RWPE1 (cell line): ENCODE data around the gene ZRANB2.

Experiments used
- CTCF ChIA-PET: fragments of 350-600 bp; sonication (Branson Sonifier 250); formaldehyde crosslinking; extraction: SDS; loops from one replicate; lab custom pipeline; 2021; lab: Yijun Ruan, JAX
- POLR2A ChIA-PET: fragments of 400-600 bp; formaldehyde crosslinking; extraction: SDS; loops from one replicate; lab custom pipeline; 2020; ENCODE audit warnings: antibody characterized with exemption; ENCODE audit not compliant: low non-redundant PET; lab: Yijun Ruan, JAX
- DNase-seq: peaks from one replicate; pipeline ENCODE4 v3.0.0; 2012; ENCODE audit warnings: low spot score
- H3K27ac ChIP-seq: fragments of 450-650 bp; 2 replicates; pipeline ENCODE4 v1.5.1; 2017
- CTCF ChIP-seq: fragments of 450-650 bp; conservative IDR thresholded peaks from 2 replicates; pipeline ENCODE4 v1.5.1; 2017; ENCODE audit warnings: low read depth, mild to moderate bottlenecking

ZRANB2 gene

GRCh38 chr1:71044833-71045232 is 36.0 kb downstream of the ZRANB2 start:
- CTCF ChIA-PET = no interaction called here
- TF ChIP-seq CTCF = no peak
- POLR2A ChIA-PET = no interaction called here
- no peak overlapping the region for H3K27ac ChIP-seq
- DNase-seq = no peak

- POLR2A ChIA-PET = no interaction called here
- no peak for TF ChIP-seq CTCF
- CTCF ChIA-PET = interaction anchor here (0.6 kb wide), 1 partner anchor 29 kb away, joined by 3 read pairs; no protein-coding TSS in a partner anchor
- DNase-seq = no peak
- H3K27ac ChIP-seq = no peak overlapping the region
Measured at GRCh38 chr1:71043065-71043464, 37.8 kb downstream of the ZRANB2 start.

GRCh38 chr1:71041806-71042205 is 39.0 kb downstream of the ZRANB2 start:
- no peak overlapping the region for H3K27ac ChIP-seq
- DNase-seq = no peak
- TF ChIP-seq CTCF = no peak
- POLR2A ChIA-PET = no interaction called here
- CTCF ChIA-PET = no interaction called here

GRCh38 chr1:71039661-71040262 is 41.1 kb downstream of the ZRANB2 start:
- ChIA-PET POLR2A (no interaction called here), CTCF (no interaction called here)
- no peak overlapping the region for H3K27ac ChIP-seq
- no peak for DNase-seq
- no peak for TF ChIP-seq CTCF

GRCh38 chr1:71038942-71039341 is 41.9 kb downstream of the ZRANB2 start:
- H3K27ac ChIP-seq = no peak overlapping the region
- no peak for TF ChIP-seq CTCF
- no peak for DNase-seq
- ChIA-PET POLR2A (no interaction called here), CTCF (no interaction called here)

- ChIA-PET POLR2A (no interaction called here), CTCF (no interaction called here)
- no peak for TF ChIP-seq CTCF
- no peak for DNase-seq
- H3K27ac ChIP-seq = no peak overlapping the region
Measured at GRCh38 chr1:71037829-71038620, 42.8 kb downstream of the ZRANB2 start.
